ENCODE measurements around the gene FXYD3. TPM values are rescaled to one million over a fixed set of nuclear protein-coding genes. Genes with fewer than 3 reads are reported as not detected.
A peak's percentile ranks its signal among the peaks of the same experiment; 100 is the strongest.

The FXYD3 gene
- total RNA-seq, 2 donors from 2014 or later: 365 to 1,352 TPM

- Histone ChIP-seq H3K27ac (no peak overlapping the region), H3K4me3 (peak overlapping the region in 1 of 2 donors; percentile 15), H3K27me3 (replicated peaks; ENCODE audit: insufficient read depth) (no peaks in the 10 kb centered on the region), H3K9me3 (no peaks in the 10 kb centered on the region), H3K36me3 (no peaks in the 10 kb centered on the region), H3K4me1 (replicated peaks) (peaks cover 15% of the 10 kb centered on the region)
- DNase-seq (ENCODE audit: low spot score): no peak
- 20% methylated on average over 21 of the region's 21 CpGs for WGBS
- intact Hi-C loops (cut with DNase I): loop anchor here (5.0 kb wide), 1 partner anchor 125 kb away; the partner anchor contains the start of gene USF2
- TF ChIP-seq POLR2A (IDR thresholded peaks at IDR 0.05) (no peak), CTCF (IDR thresholded peaks at IDR 0.05) (no peak), POLR2AphosphoS5 (IDR thresholded peaks at IDR 0.05) (no peak)
Observed at GRCh38 chr19:35141837-35142605, 26.4 kb downstream of the FXYD3 start.

GRCh38 chr19:35142606-35143230 is 27.1 kb downstream of the FXYD3 start:
- Histone ChIP-seq H3K27ac (no peak overlapping the region), H3K4me1 (replicated peaks) (peaks cover 15% of the 10 kb centered on the region), H3K9me3 (no peaks in the 10 kb centered on the region), H3K4me3 (peak overlapping the region in 1 of 2 donors; percentile 15), H3K27me3 (replicated peaks; ENCODE audit: insufficient read depth) (no peaks in the 10 kb centered on the region), H3K36me3 (no peaks in the 10 kb centered on the region)
- WGBS: 6% methylated on average over 45 of the region's 46 CpGs
- DNase-seq (ENCODE audit: low spot score): no peak
- TF ChIP-seq POLR2A (IDR thresholded peaks at IDR 0.05) (no peak), CTCF (IDR thresholded peaks at IDR 0.05) (peak in 3 of 4 experiments; percentile 30 to 67 (median 65))
- intact Hi-C loops (cut with DNase I): loop anchor here (5.0 kb wide), 1 partner anchor 125 kb away; the partner anchor contains the start of gene USF2

- no peaks in the 10 kb centered on the region for H3K27me3 ChIP-seq (replicated peaks; ENCODE audit: insufficient read depth)
- H3K9me3 ChIP-seq: no peaks in the 10 kb centered on the region
- TF ChIP-seq POLR2AphosphoS5 (IDR thresholded peaks at IDR 0.05) (no peak), CTCF (IDR thresholded peaks at IDR 0.05) (peak in 1 of 4 experiments; percentile 7), POLR2A (IDR thresholded peaks at IDR 0.05) (no peak)
- peaks cover 15% of the 10 kb centered on the region for H3K4me1 ChIP-seq (replicated peaks)
- DNase-seq (ENCODE audit: low spot score): no peak
- H3K36me3 ChIP-seq: no peaks in the 10 kb centered on the region
- WGBS: 7% methylated on average over 22 of the region's 31 CpGs
- H3K4me3 ChIP-seq: peak within 1 kb of the TSS in 1 of 2 donors; percentile 15
- intact Hi-C loops (cut with DNase I): loop anchor here (5.0 kb wide), 1 partner anchor 124 kb away; the partner anchor contains the start of gene USF2
- H3K27ac ChIP-seq: no peak within 1 kb of the TSS
Observed at GRCh38 chr19:35143231-35143715, 27.6 kb downstream of the FXYD3 start, which contains the start of gene FXYD7. Gene FXYD7, plus strand, starts transcription at chr19:35143255. Its CDS starts 79 bp downstream, at chr19:35143334.

GRCh38 chr19:35143818-35144217 is 28.2 kb downstream of the FXYD3 start:
- Histone ChIP-seq H3K36me3 (no peaks in the 10 kb centered on the region), H3K27ac (no peak overlapping the region), H3K4me1 (replicated peaks) (peaks cover 15% of the 10 kb centered on the region), H3K4me3 (no peak overlapping the region), H3K27me3 (replicated peaks; ENCODE audit: insufficient read depth) (no peaks in the 10 kb centered on the region), H3K9me3 (no peaks in the 10 kb centered on the region)
- TF ChIP-seq CTCF (IDR thresholded peaks at IDR 0.05) (no peak), POLR2AphosphoS5 (IDR thresholded peaks at IDR 0.05) (no peak), POLR2A (IDR thresholded peaks at IDR 0.05) (no peak)
- DNase-seq (ENCODE audit: low spot score): no peak
- intact Hi-C loops (cut with DNase I): loop anchor here (5.0 kb wide), 1 partner anchor 123 kb away; the partner anchor contains the start of gene USF2
- 43% methylated on average over 3 of the region's 3 CpGs for WGBS

All from prostate gland (tissue), 2 donors.